ENCODE data around the gene SUGCT.

SUGCT gene

GRCh38 chr7:40418983-40419382 lies 284.2 kb downstream of the SUGCT start:
- DNase-seq, result no peak

- no peak for DNase-seq
Measured at GRCh38 chr7:40419806-40420205, 285.0 kb downstream of the SUGCT start.

- no peak for DNase-seq
Measured at GRCh38 chr7:40421433-40421832, 286.6 kb downstream of the SUGCT start.

GRCh38 chr7:40425696-40426095 lies 290.9 kb downstream of the SUGCT start:
- no peak for DNase-seq

- DNase-seq, result no peak
Measured at GRCh38 chr7:40428421-40428820, 293.6 kb downstream of the SUGCT start.

GRCh38 chr7:40429826-40430225 lies 295.0 kb downstream of the SUGCT start:
- no peak for DNase-seq

GRCh38 chr7:40432046-40432445 lies 297.2 kb downstream of the SUGCT start:
- DNase-seq, result no peak

GRCh38 chr7:40436710-40437109 lies 301.9 kb downstream of the SUGCT start:
- DNase-seq, result no peak

GRCh38 chr7:40437498-40437897 lies 302.7 kb downstream of the SUGCT start:
- peak; percentile 67 to 82 for DNase-seq

- no peak for DNase-seq
Measured at GRCh38 chr7:40437936-40438634, 303.3 kb downstream of the SUGCT start.

GRCh38 chr7:40439686-40440085 lies 304.9 kb downstream of the SUGCT start:
- no peak for DNase-seq

GRCh38 chr7:40447345-40447744 lies 312.5 kb downstream of the SUGCT start:
- DNase-seq, result no peak

- no peak for DNase-seq
Measured at GRCh38 chr7:40455485-40455884, 320.7 kb downstream of the SUGCT start.

GRCh38 chr7:40457776-40458480 lies 323.1 kb downstream of the SUGCT start:
- no peak for DNase-seq

GRCh38 chr7:40463446-40463845 lies 328.6 kb downstream of the SUGCT start:
- DNase-seq, result no peak

- no peak for DNase-seq
Measured at GRCh38 chr7:40468891-40469864, 334.4 kb downstream of the SUGCT start.

- no peak for DNase-seq
Measured at GRCh38 chr7:40470091-40470592, 335.3 kb downstream of the SUGCT start.

GRCh38 chr7:40470817-40471216 lies 336.0 kb downstream of the SUGCT start:
- no peak for DNase-seq

GRCh38 chr7:40471891-40472290 lies 337.1 kb downstream of the SUGCT start:
- no peak for DNase-seq

- no peak for DNase-seq
Measured at GRCh38 chr7:40474790-40475680, 340.2 kb downstream of the SUGCT start.

- DNase-seq, result no peak
Measured at GRCh38 chr7:40475681-40475982, 340.8 kb downstream of the SUGCT start.

- no peak for DNase-seq
Measured at GRCh38 chr7:40477094-40477493, 342.3 kb downstream of the SUGCT start.
